Fibroblast of upper back skin (primary cell): ENCODE results near the gene ABCA2.
A peak's percentile ranks its signal among the peaks of the same experiment; 100 is the strongest.
"Not testable (repeated sequence)": the region's sequence is repeated elsewhere in the genome, so short reads cannot be mapped to it uniquely, and the experiment has no call there.

Source experiments
- DNase-seq: peaks from one replicate; pipeline ENCODE4 v3.0.0-alpha.2; 2013

The ABCA2 gene

DNA sequence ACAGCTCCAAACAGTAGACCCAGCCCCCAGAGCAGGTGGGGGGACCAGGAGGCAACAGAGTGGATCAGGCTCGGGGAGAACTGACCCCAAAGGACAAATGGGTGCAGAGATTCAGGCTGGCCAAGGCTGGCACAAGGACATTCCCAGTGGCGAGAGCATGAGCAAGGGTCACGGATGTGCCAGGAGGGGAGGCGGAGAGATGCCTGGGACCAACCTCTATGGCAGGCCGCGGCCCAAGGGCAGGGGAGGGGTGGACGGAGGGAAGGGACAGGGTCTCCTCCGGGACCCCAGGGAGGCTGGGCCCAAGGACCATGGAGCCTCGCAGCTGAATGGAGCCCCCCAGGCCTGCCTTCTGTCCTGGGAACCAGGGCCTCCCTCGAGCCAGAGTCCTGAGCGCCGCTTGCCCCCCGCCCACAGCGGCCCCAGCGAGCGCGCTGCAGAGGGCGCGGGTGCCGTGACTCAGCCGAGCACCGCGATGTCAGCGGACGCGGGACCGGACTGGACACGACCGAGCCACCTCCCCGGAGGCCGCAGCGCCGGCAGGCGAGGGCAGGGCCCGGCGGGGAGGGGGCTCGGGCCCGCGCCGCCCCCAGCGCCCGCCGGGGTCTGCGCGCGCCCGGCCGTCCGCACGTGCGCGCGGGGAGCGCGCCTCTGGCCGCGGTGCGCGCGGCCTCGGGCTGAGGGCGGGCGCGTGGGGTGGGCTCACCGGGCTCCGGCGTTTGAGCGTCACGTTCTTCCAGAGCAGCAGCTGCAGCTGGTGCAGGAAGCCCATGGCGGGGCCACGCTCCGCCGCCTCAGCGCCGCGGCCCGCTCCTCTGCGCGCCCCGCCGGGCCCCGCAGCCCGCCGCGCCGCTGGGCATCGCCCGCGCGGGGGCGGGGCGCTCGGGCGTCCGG is at the start of gene ABCA2:
Gene ABCA2, minus strand, starts transcription at position 869 of the 894 bp plus-strand sequence. Its CDS starts 97 bp downstream, at position 772.
- DNase-seq: no peak

DNA sequence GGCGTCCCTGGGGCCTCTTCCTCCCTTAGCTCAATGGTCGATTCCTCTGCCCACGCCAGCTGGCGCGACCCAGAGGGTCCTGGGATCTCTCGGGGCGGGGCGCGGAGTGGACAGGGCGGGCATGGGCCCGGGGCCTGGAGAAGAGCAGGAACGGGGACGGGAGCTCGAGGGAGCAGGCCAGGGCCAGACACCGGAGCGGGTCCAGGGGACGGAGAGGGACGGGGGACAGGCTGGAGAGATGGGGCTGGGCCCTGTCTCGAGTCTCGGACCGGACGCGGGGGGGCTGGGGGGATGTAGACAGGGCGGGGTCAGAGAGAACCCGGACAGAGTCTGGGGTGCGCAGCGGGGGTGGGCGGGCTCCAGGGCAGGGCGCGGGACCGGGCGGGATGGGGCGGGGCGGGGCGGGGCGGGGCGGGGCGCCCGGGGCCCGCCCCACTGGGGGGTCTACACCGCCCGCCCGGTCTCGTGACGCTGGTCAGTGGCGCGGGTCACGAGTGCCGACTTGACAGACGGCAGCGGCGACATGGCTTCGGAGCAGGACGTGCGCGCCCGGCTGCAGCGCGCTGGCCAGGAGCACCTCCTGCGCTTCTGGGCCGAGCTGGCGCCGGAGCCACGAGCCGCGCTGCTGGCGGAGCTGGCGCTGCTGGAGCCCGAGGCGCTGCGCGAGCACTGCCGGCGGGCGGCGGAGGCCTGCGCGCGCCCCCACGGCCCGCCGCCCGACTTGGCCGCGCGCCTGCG is 49.1 kb upstream of the ABCA2 start, which contains the start of gene UAP1L1:
Gene UAP1L1, plus strand, starts transcription at position 508 of the 738 bp plus-strand sequence. Its CDS starts 16 bp downstream, at position 524.
- peak; percentile 47 for DNase-seq

GRCh38 chr9:137076636-137077009 is 48.6 kb upstream of the ABCA2 start:
- DNase-seq: no peak

GRCh38 chr9:137075275-137075775 is 47.3 kb upstream of the ABCA2 start:
- no peak for DNase-seq

DNA sequence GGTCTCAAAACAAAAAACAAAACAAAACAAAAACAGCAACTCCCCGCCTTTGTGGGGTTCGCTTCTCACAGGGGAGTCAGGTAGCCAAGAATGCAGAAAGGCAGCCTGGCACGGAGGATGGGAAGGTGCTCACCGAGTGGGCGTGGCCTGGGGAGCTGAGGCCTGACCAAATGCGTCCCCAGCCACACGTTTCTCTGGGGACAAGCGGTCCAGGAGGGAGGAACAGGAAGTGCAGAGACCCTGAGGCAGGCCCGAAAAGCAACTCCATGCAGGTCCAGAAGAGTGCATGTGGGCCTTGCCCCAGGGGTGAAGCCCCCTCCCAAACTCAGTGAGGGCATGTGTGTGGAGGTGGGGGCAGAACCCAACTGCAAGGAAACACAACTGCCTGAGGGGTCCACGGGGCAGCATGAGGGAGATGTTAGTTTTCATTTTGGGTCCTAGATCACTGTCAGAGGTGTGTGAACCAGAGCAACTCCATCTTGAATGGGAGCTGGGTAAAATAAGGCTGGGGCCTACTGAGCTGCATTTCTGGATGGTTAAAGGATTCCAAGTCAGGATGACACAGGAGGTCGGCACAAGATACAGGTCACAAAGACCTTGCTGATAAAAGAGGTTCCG is 46.7 kb upstream of the ABCA2 start:
- DNase-seq: no peak

DNA sequence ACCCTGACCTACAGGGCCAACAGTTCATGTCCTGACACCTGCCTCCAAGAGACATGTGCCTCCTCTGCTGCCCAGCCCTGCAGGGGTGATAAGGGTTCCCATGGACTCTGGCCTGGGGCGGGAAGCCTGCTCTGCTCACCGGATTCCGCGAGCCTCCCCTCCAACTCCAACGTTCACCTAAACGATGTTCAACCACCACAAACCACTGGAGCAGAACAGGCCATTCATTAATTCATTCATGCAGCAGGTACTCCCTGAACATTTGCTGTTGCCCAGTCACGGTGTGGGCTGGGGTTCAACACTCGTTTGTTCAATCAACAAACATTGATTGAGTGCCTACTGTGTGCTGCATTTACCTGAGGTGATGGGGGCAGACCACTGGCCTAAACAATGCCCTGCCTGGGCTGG is 46.0 kb upstream of the ABCA2 start:
- DNase-seq: no peak

DNA sequence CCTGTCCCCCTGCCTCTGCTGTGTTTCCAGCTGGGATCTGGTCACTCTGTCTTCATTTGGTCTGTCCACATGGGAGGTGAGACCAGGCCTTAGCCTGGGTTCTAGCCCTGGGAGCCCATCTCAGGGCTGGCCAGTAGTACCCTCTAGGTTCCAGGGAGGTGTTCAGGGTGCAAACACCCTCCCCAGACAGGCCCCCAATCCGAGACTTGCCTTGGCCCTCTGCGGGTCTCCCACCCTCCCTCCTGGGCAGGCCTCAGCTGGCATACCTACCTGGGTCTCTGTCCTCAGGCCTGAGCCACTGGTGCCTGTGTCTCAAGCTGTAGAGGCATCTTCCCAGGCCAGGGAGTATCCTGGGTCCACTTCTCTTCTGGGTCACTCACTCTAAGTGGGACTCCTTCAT is 43.2 kb upstream of the ABCA2 start:
- DNase-seq: no peak

GRCh38 chr9:137070906-137071275 is 42.9 kb upstream of the ABCA2 start:
- DNase-seq: no peak

- peak; percentile 82 for DNase-seq
These were observed 42.3 kb upstream of the ABCA2 start, which contains the start of gene SAPCD2 for GRCh38 chr9:137070201-137070905. TSS of gene SAPCD2 (minus strand) at chr9:137070557. CDS start at chr9:137070460, 97 bp downstream.

- DNase-seq: no peak
These were observed 41.6 kb upstream of the ABCA2 start for GRCh38 chr9:137069508-137070091.

DNA sequence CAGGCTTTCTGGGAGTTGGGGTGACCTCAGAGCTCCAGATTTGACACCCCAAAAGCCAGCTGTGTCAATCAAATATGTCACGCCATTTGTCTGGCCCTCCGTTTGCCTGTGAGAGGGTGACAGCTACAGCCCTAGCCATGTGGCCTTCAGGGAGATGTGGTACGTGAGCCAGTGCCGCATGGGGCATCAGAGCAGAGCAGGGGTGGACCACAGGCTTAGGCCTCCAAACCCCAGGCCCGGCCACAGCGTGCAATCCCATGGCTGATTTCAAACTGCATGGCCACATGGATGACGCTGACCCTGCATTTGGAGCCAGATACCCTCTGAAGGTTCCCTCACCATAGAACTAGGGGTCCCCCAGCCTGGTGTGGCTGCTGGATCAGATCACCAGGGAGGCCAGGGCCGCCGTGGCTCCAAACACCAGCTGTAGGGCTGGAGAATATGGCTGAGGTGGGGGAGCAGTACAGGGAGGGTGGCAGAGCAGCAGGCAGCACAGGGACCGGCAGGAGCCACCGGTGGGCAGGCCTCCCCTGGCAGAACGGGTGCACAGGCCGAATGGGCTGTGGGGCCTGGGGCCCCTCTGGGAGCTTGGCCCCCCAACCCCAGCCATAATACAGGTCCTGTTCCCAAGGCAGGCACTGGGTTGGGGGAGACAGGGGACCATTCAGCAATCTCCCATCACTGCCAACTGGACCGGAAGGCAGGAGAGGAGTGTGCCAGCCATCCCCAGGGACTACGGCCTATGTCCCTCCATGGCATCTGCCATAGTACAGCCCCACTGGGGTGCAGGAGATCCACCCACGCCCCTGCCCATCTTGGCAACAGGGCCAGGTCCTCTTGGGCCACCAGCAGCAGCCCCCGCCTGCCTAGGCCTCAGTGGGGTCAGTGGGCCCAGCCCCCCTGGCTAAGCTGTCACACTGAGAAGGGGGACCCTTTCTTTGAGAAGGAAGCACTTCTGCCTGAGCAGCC is 40.8 kb upstream of the ABCA2 start:
- no peak for DNase-seq

DNA sequence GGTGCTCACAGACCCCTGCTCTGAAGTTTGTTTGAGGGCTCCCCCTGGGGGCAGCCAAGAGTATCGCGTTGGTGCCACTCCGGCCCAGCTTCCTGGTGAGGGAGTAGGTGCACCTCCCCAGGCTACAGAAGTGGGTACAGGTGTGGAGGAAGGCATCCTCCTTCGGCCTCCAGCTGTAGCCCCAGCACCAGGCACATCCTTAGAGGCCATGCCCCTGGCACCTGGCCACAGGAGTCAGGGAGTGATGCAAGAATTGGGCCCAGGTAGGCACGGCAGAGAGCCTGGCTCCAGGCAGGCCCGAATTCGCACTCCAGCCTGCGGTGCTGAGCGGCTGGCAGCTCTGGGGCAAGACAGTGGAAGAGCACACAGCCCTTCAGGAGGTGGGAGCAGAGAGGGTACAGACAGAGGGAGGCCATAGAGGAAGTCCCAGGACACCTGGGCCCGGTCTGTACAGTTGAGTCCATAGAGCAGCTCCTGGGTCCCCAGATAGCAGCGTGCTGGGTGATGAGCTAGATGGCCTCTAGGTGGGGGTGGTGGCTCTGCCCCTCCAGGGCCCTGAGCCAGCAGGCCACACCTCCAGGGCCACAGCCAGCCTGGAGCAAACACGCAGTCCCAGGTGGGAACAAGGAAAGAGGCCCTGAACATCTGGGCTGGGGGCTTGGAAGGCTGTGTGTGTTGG is 40.0 kb upstream of the ABCA2 start:
- peak; percentile 73 for DNase-seq

- DNase-seq: no peak
These were observed 38.2 kb upstream of the ABCA2 start for GRCh38 chr9:137066096-137066861.

- DNase-seq: no peak
These were observed 37.4 kb upstream of the ABCA2 start for GRCh38 chr9:137065336-137065967.

GRCh38 chr9:137064880-137065164 is 36.8 kb upstream of the ABCA2 start:
- no peak for DNase-seq

DNA sequence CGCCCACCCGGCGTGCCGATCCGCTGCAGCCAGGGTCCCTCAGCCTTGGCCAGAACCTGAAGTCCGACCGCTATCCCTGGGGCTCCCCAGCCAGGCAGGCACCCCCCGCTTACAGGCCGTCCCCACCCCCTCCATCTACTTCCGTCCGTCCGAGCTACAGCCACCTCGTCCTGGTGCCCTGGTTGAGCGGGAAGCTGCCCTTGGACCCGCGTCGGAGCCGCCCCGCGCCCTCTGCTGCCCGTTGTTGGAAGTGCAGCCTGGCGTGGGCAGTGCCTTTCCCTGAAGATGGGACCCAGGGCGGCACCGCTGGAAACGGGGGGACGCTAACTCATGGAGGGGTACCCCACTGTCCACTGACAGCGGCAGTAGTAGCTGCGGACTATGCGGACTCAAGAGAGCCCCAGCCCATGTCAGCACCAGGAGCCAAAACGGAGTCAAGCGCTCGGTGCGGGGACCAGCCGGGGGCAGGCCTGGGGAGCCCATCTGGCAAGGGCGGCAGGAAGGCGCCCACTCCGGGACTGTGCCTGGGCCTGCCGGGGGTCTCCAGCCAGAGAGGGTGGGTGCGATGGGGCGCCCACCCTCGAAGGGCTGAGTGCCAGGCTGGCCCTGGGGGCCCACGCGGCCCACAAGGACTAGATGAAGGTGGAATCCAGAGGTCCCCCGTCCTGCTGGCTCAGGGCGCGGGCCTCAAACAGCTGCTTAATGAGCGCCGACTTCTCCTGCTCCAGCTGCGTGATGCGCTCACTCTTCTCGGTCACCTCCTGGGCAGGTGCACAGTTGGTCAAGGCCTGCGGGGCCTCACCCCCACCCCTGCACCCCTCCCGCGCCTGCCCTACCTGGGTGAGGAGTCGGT is 36.2 kb upstream of the ABCA2 start:
- DNase-seq: no peak

GRCh38 chr9:137063311-137064026 is 35.4 kb upstream of the ABCA2 start:
- DNase-seq: no peak

DNA sequence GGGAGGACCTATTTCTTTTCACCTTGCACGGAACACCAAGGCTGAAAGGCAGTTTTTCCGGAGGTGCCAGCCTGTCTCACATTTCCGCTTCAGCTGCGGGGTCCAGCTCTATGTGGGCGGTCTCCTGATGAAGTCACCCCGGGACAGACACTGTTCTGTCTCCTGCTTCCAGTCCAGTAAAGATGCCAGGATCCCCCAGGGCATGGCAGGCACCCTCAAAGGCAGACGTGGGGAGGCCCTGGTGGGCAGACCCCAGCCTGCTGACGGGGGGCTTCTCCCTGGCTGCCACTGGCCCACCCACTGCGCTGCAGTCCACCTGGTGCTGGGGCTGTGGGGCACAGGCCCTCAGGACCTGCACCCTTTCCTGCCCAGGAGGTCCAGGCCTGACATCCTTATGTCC is 34.8 kb upstream of the ABCA2 start:
- DNase-seq: not testable (repeated sequence)
